Endothelial cell (in vitro differentiated cells): ENCODE data around the gene CD74. TPM values are rescaled to one million over a fixed set of nuclear protein-coding genes. Genes with fewer than 3 reads are reported as not detected.

Experiments
- DNase-seq: peaks from one replicate; pipeline ENCODE4 v3.0.0; 2021; ENCODE audit warnings: low spot score
- H3K27ac Mint-ChIP-seq: one replicate; pipeline ENCODE4 v1.8.0; 2021; ENCODE audit warnings: mixed read lengths, inconsistent platforms; ENCODE audit not compliant: unreplicated experiment
- H3K27me3 Mint-ChIP-seq: one replicate; pipeline ENCODE4 v1.8.0; 2021; ENCODE audit warnings: mild to moderate bottlenecking, moderate library complexity, mixed read lengths, inconsistent platforms; ENCODE audit not compliant: unreplicated experiment
- H3K36me3 Mint-ChIP-seq: one replicate; pipeline ENCODE4 v1.8.0; 2021; ENCODE audit warnings: mild to moderate bottlenecking, low read depth, mixed read lengths, inconsistent platforms; ENCODE audit not compliant: unreplicated experiment
- H3K4me1 Mint-ChIP-seq: one replicate; pipeline ENCODE4 v1.8.0; 2021; ENCODE audit warnings: mild to moderate bottlenecking, mixed read lengths, inconsistent platforms; ENCODE audit not compliant: unreplicated experiment
- H3K4me3 Mint-ChIP-seq: one replicate; pipeline ENCODE4 v1.8.0; 2021; ENCODE audit warnings: mild to moderate bottlenecking, mixed read lengths, inconsistent platforms; ENCODE audit not compliant: unreplicated experiment
- H3K9me3 Mint-ChIP-seq: one replicate; pipeline ENCODE4 v1.8.0; 2021; ENCODE audit warnings: mixed read lengths, inconsistent platforms; ENCODE audit not compliant: unreplicated experiment
- CTCF ChIP-seq: fragments of 200-600 bp; sonication (generic); IDR thresholded peaks from one replicate; pipeline ENCODE4 v1.5.0; 2021; ENCODE audit warnings: antibody characterized with exemption; ENCODE audit not compliant: unreplicated experiment
- total RNA-seq: library from RNA; stranded (reverse); fragmentation: NEBNext Ultra II Directional; extraction: Animal tissue kit (Norgen Biotek cat#: 25700); gene quantifications from one replicate; pipeline ENCODE4 v1.2.1, GENCODE V29; 2021; ENCODE audit not compliant: unreplicated experiment

Gene CD74
- total RNA-seq, 1 donor from 2014 or later = 170 TPM

GRCh38 chr5:150441813-150442698 is 29.3 kb upstream of the CD74 start:
- H3K4me3 Mint-ChIP-seq = no peak overlapping the region
- TF ChIP-seq CTCF = no peak
- H3K9me3 Mint-ChIP-seq = no peaks in the 10 kb centered on the region
- peak overlapping the region; percentile 95 for H3K27ac Mint-ChIP-seq
- H3K27me3 Mint-ChIP-seq = peaks cover 4% of the 10 kb centered on the region
- no peak for DNase-seq
- H3K4me1 Mint-ChIP-seq = peaks cover 55% of the 10 kb centered on the region
- H3K36me3 Mint-ChIP-seq = peaks cover 35% of the 10 kb centered on the region

- H3K27ac Mint-ChIP-seq = peak overlapping the region; percentile 95
- H3K36me3 Mint-ChIP-seq = peaks cover 27% of the 10 kb centered on the region
- no peak for DNase-seq
- peaks cover 49% of the 10 kb centered on the region for H3K4me1 Mint-ChIP-seq
- H3K4me3 Mint-ChIP-seq = peak overlapping the region; percentile 18
- no peaks in the 10 kb centered on the region for H3K9me3 Mint-ChIP-seq
- TF ChIP-seq CTCF = no peak
- peaks cover 3% of the 10 kb centered on the region for H3K27me3 Mint-ChIP-seq
Observed at GRCh38 chr5:150440948-150441812, 28.5 kb upstream of the CD74 start.

GRCh38 chr5:150438873-150439546 is 26.3 kb upstream of the CD74 start:
- no peaks in the 10 kb centered on the region for H3K9me3 Mint-ChIP-seq
- H3K27ac Mint-ChIP-seq = no peak overlapping the region
- H3K27me3 Mint-ChIP-seq = peaks cover 1% of the 10 kb centered on the region
- no peak for TF ChIP-seq CTCF
- H3K36me3 Mint-ChIP-seq = peaks cover 15% of the 10 kb centered on the region
- no peak overlapping the region for H3K4me3 Mint-ChIP-seq
- peaks cover 48% of the 10 kb centered on the region for H3K4me1 Mint-ChIP-seq
- peak; percentile 39 for DNase-seq

- H3K27ac Mint-ChIP-seq = no peak overlapping the region
- no peaks in the 10 kb centered on the region for H3K9me3 Mint-ChIP-seq
- TF ChIP-seq CTCF = peak; percentile 92
- peaks cover 3% of the 10 kb centered on the region for H3K36me3 Mint-ChIP-seq
- DNase-seq = peak; percentile 89
- H3K4me3 Mint-ChIP-seq = no peak overlapping the region
- peaks cover 3% of the 10 kb centered on the region for H3K27me3 Mint-ChIP-seq
- peaks cover 32% of the 10 kb centered on the region for H3K4me1 Mint-ChIP-seq
Observed at GRCh38 chr5:150436141-150436680, 23.5 kb upstream of the CD74 start.
